HCT116 (cell line): ENCODE results near the gene TPRG1L. TPM values are rescaled to one million over a fixed set of nuclear protein-coding genes. Genes with fewer than 3 reads are reported as not detected.

Experiments
- ATAC-seq: fragments of 200-7000 bp; cut with Tn5 transposase; 2 replicates; pipeline ENCODE4 v1.9.1; 2020; ENCODE audit warnings: mild to moderate bottlenecking, moderate library complexity
- BruUV-seq: library from RNA; stranded (reverse); fragments of 400-500 nt; replicated peaks from 2 replicates; lab custom pipeline; 2021; lab: Mats Ljungman, UMichigan
- CTCF ChIA-PET: fragments of 300-600 bp; sonication (Branson Sonifier 250); formaldehyde crosslinking; loops from one replicate; lab custom pipeline; 2021; ENCODE audit warnings: antibody characterized with exemption; lab: Charles Lee
- POLR2A ChIA-PET: fragments of 300-600, 350-600 bp; sonication (Branson Sonifier 250); formaldehyde crosslinking; loops from one replicate; lab custom pipeline; 2021; ENCODE audit warnings: antibody characterized with exemption; lab: Charles Lee
- RAD21 ChIA-PET, 2 experiments: fragments of 300-600 bp; sonication (Branson Sonifier 250); formaldehyde crosslinking; loops; one replicate each; lab custom pipeline; 2023; ENCODE audit warnings: low total read pairs in 2 of 2; ENCODE audit not compliant: uncharacterized antibody in 2 of 2, unreplicated experiment in 2 of 2, low non-redundant PET in 1 of 2; lab: Charles Lee
- DNase-seq: peaks from one replicate; pipeline ENCODE4 v3.0.0-alpha.2; 2010; ENCODE audit warnings: low read depth, low spot score
- H2AFZ ChIP-seq: fragments of 200-600 bp; shearing (Covaris generic), sonication (generic); 2 replicates; pipeline ENCODE4 v1.6.1; 2017; ENCODE audit warnings: low read depth, mixed run types, mixed read lengths, antibody characterized with exemption, low read length; ENCODE audit not compliant: poor library complexity, severe bottlenecking
- H3K27ac ChIP-seq: 2 replicates; pipeline ENCODE4 v1.5.1; 2012; ENCODE audit warnings: low read depth, low read length
- H3K27me3 ChIP-seq: fragments of 200-600 bp; sonication (generic); 2 replicates; pipeline ENCODE4 v1.6.1; 2016; ENCODE audit warnings: mixed run types, low read length, mixed read lengths; ENCODE audit not compliant: insufficient read depth
- H3K36me3 ChIP-seq, 2 experiments: fragments of 200-500 bp in 1 of 2; fragments of 200-600 bp in 1 of 2; sonication (Bioruptor generic) in 1 of 2; sonication (generic) in 1 of 2; 2 replicates each; pipeline versions ENCODE4 v1.5.1 to v1.6.1; 2014 to 2016; ENCODE audit warnings: low read length in 2 of 2, inconsistent platforms in 1 of 2, mixed read lengths in 1 of 2, mixed run types in 1 of 2; ENCODE audit not compliant: insufficient read depth in 2 of 2, control insufficient read depth in 1 of 2
- H3K4me1 ChIP-seq, 2 experiments: fragments of 200-600 bp in 1 of 2; sonication (generic) in 1 of 2; 2 replicates each; pipeline versions ENCODE4 v1.5.1 to v1.6.1; 2012 to 2017; ENCODE audit warnings: low read length in 2 of 2, inconsistent platforms in 1 of 2, mild to moderate bottlenecking in 1 of 2, mixed read lengths in 1 of 2, mixed run types in 1 of 2, moderate library complexity in 1 of 2; ENCODE audit not compliant: insufficient read depth in 2 of 2, control insufficient read depth in 1 of 2
- H3K4me2 ChIP-seq: fragments of 200-600 bp; sonication (generic); 2 replicates; pipeline ENCODE4 v1.6.1; 2017; ENCODE audit warnings: mixed run types, low read length, mixed read lengths
- H3K4me3 ChIP-seq, 2 experiments: fragments of 200-600 bp in 1 of 2; sonication (generic) in 1 of 2; replicated peaks in 1 of 2; 2 replicates each; pipeline ENCODE4 v1.5.1; 2011 to 2016; ENCODE audit warnings: low read length in 2 of 2, control low read depth in 1 of 2, low read depth in 1 of 2, mild to moderate bottlenecking in 1 of 2, mixed read lengths in 1 of 2, mixed run types in 1 of 2
- H3K79me2 ChIP-seq: fragments of 200-600 bp; sonication (generic); 2 replicates; pipeline ENCODE4 v1.6.1; 2017; ENCODE audit warnings: mild to moderate bottlenecking, mixed run types, low read length, moderate library complexity, mixed read lengths; ENCODE audit not compliant: insufficient read depth
- H3K9ac ChIP-seq: fragments of 200-600 bp; sonication (generic); 2 replicates; pipeline ENCODE4 v1.6.1; 2016; ENCODE audit warnings: low read length, mixed read lengths
- H3K9me2 ChIP-seq: fragments of 200-600 bp; sonication (generic), shearing (Covaris generic); 2 replicates; pipeline ENCODE4 v1.6.1; 2017; ENCODE audit warnings: mixed run types, mild to moderate bottlenecking, moderate library complexity; ENCODE audit not compliant: insufficient read depth
- H3K9me3 ChIP-seq, 2 experiments: fragments of 200-500 bp in 1 of 2; fragments of 200-600 bp in 1 of 2; sonication (Bioruptor generic) in 1 of 2; sonication (generic) in 1 of 2; 2 replicates each; pipeline ENCODE4 v1.6.1; 2014 to 2017; ENCODE audit warnings: low read length in 2 of 2, mixed read lengths in 2 of 2, inconsistent platforms in 1 of 2, low read depth in 1 of 2, mild to moderate bottlenecking in 1 of 2, mixed run types in 1 of 2, moderate library complexity in 1 of 2; ENCODE audit not compliant: control insufficient read depth in 1 of 2, insufficient read depth in 1 of 2
- H4K20me1 ChIP-seq: fragments of 200-600 bp; sonication (generic), shearing (Covaris generic); 2 replicates; pipeline ENCODE4 v1.6.1; 2017; ENCODE audit warnings: mixed run types, mild to moderate bottlenecking, moderate library complexity; ENCODE audit not compliant: insufficient read depth
- ATF3 ChIP-seq: IDR thresholded peaks from 2 replicates; pipeline ENCODE4 v1.6.1; 2012
- EGR1 ChIP-seq: IDR thresholded peaks from 2 replicates; pipeline ENCODE4 v1.6.1; 2012; ENCODE audit warnings: low read depth
- EZH2 ChIP-seq: fragments of 200-600 bp; sonication (generic); IDR thresholded peaks from 2 replicates; pipeline ENCODE4 v1.6.1; 2017; ENCODE audit warnings: antibody characterized with exemption, mixed run types
- JUND ChIP-seq: IDR thresholded peaks from 2 replicates; pipeline ENCODE4 v1.6.1; 2012
- POLR2A ChIP-seq: IDR thresholded peaks from 2 replicates; pipeline ENCODE4 v1.7.0; 2011; ENCODE audit warnings: borderline replicate concordance; ENCODE audit not compliant: insufficient read depth, insufficient read length; ENCODE audit errors: extremely low read depth
- POLR2AphosphoS5 ChIP-seq: IDR thresholded peaks from 2 replicates; pipeline ENCODE4 v1.6.1; 2011; ENCODE audit warnings: mild to moderate bottlenecking, low read depth, low read length, moderate library complexity
- RAD21 ChIP-seq: IDR thresholded peaks from 2 replicates; pipeline ENCODE4 v1.6.1; 2012; ENCODE audit warnings: low read depth, mild to moderate bottlenecking
- SIN3A ChIP-seq: IDR thresholded peaks from 2 replicates; pipeline ENCODE4 v1.6.1; 2012; ENCODE audit warnings: low read depth
- SP1 ChIP-seq: IDR thresholded peaks from 2 replicates; pipeline ENCODE4 v1.6.1; 2012; ENCODE audit warnings: low read depth
- SRF ChIP-seq: IDR thresholded peaks from 2 replicates; pipeline ENCODE4 v1.6.1; 2012; ENCODE audit warnings: low read depth
- TCF7L2 ChIP-seq: IDR thresholded peaks from 2 replicates; pipeline ENCODE4 v1.7.0; 2011; ENCODE audit warnings: borderline replicate concordance, inconsistent platforms; ENCODE audit not compliant: insufficient read depth, insufficient read length; ENCODE audit errors: extremely low read depth
- YY1 ChIP-seq: IDR thresholded peaks from 2 replicates; pipeline ENCODE4 v1.6.1; 2011; ENCODE audit warnings: low read length, low read depth, moderate library complexity, mild to moderate bottlenecking; ENCODE audit not compliant: insufficient replicate concordance; ENCODE audit errors: extremely low read depth
- ZBTB33 ChIP-seq: IDR thresholded peaks from 2 replicates; pipeline ENCODE4 v1.6.1; 2011; ENCODE audit warnings: mild to moderate bottlenecking, low read length, moderate library complexity; ENCODE audit not compliant: insufficient replicate concordance; ENCODE audit errors: extremely low read depth
- ZFX ChIP-seq: fragments of 450-650 bp; IDR thresholded peaks from 2 replicates; pipeline ENCODE4 v1.6.1; 2017
- intact Hi-C: fragments of 100-400 bp; cut with micrococcal nuclease; formaldehyde crosslinking; loops from 2 replicates; pipeline ENCODE4 v1.10.0; 2022
- total RNA-seq: library from RNA; stranded (reverse); gene quantifications from one replicate; pipeline ENCODE4 v1.2.1, GENCODE V29; 2021; ENCODE audit not compliant: unreplicated experiment

TPRG1L gene
- total RNA-seq, 1 experiment from 2014 or later, result 25.6 TPM

GRCh38 chr1:3673381-3674099 lies 48.7 kb downstream of the TPRG1L start:
- Histone ChIP-seq H3K27ac (peak overlapping the region; percentile 61; the same call in 1 of the 2 replicates), H3K9me3 (no peaks in the 10 kb centered on the region), H3K79me2 (peaks cover 38% of the 10 kb centered on the region), H3K27me3 (no peaks in the 10 kb centered on the region), H3K4me3 (no peak overlapping the region), H4K20me1 (no peaks in the 10 kb centered on the region; the same call in 1 of the 2 replicates), H3K4me2 (peak overlapping the region; percentile 77), H2AFZ (no peak overlapping the region), H3K4me1 (peaks cover 30 to 67% of the 10 kb centered on the region in 2 experiments), H3K9ac (peak overlapping the region; percentile 57; the same call in 1 of the 2 replicates), H3K9me2 (no peaks in the 10 kb centered on the region), H3K36me3 (no peaks in the 10 kb centered on the region)
- no peak for ATAC-seq
- no TSS peak for BruUV-seq
- intact Hi-C loops, result no loop called here
- POLR2A ChIA-PET, result no interaction called here
- no peak for TF ChIP-seq SP1
- TF ChIP-seq ATF3, result no peak
- no peak for TF ChIP-seq EGR1
- TF ChIP-seq POLR2A, result no peak
- TF ChIP-seq POLR2AphosphoS5, result no peak
- no peak for TF ChIP-seq SIN3A
- DNase-seq, result no peak
- RAD21 ChIA-PET, result no interaction called here
- CTCF ChIA-PET, result interaction anchor here (0.7 kb wide), 1 partner anchor 51 kb away, joined by 3 read pairs; no protein-coding TSS in a partner anchor

DNA sequence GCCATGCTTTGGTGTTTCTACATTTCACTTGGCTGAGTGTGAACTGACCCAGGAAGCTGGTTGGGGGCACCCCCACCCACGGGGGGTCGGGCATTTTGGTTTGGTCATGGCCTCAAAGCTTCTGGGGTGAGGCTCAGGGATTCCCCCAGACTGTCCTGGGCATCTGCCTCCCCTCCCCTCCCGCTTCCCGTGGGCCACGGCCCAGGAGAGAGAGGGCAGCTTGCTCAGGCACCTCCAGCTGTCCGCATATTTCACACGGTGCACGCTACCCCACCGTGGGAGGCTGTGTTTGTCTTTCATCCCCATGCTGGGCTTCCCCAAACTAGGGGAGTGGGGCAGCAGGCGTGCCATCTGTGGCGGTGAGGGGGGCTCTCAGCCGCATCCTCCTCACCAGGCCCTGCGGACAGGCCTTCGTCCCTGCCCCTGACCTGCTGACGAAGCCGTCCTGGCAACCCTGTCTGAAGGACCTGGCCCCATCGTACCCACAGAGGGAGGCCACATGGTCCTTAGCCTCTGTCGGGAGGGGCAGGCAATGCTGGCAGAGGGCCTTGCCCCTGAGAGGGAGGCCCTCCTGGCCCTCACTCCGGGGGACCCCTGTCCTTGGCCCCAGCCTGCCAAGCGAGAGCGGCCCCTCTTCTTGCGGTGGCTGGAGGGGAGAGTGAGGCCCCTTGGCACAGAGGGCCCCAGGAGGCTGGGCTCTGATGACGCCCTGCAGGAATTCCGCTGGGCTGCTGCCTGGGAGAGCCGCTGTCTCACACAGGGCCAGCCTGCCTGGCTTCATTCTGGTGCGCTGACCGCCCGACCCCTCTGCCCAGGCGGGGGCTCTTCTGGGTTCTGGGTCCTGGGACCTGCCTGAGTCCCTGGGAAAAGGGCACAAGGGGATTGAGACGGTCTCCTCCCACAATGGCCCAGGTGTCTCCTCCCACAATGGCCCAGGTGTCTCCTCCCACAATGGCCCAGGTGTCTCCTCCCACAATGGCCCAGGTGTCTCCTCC lies 49.6 kb downstream of the TPRG1L start:
- DNase-seq (no peak), ATAC-seq (peak; percentile 72)
- peaks cover 23 to 58% of the 10 kb centered on the region in 2 experiments for H3K4me1 ChIP-seq
- RAD21 ChIA-PET, result no interaction called here
- peak overlapping the region; percentile 77 for H3K4me2 ChIP-seq
- BruUV-seq, result no TSS peak
- H3K9ac ChIP-seq, result peak overlapping the region; percentile 57
- no peaks in the 10 kb centered on the region for H3K27me3 ChIP-seq
- H3K9me3 ChIP-seq, result no peaks in the 10 kb centered on the region
- peak overlapping the region; percentile 61 for H3K27ac ChIP-seq
- peak overlapping the region in 1 of 2 experiments; percentile 40; a peak in 2 of 4 replicates for H3K4me3 ChIP-seq
- intact Hi-C loops, result no loop called here
- H3K79me2 ChIP-seq, result peaks cover 33% of the 10 kb centered on the region
- POLR2A ChIA-PET, result no interaction called here
- no peaks in the 10 kb centered on the region for H3K36me3 ChIP-seq
- H4K20me1 ChIP-seq, result no peaks in the 10 kb centered on the region; the same call in 1 of the 2 replicates
- no peak overlapping the region for H2AFZ ChIP-seq
- CTCF ChIA-PET, result interaction anchor here (0.7 kb wide), 1 partner anchor 50 kb away, joined by 3 read pairs; no protein-coding TSS in a partner anchor
- no peaks in the 10 kb centered on the region for H3K9me2 ChIP-seq
- TF ChIP-seq RAD21 (no peak), ZBTB33 (no peak), EZH2 (no peak), YY1 (no peak), ATF3 (no peak), POLR2AphosphoS5 (no peak; the same call in 1 of the 2 replicates), TCF7L2 (no peak), EGR1 (no peak), SIN3A (no peak), SRF (no peak), SP1 (no peak), JUND (no peak), ZFX (no peak), POLR2A (no peak)
